ENCODE data around the gene SGCA. TPM values are rescaled to one million over a fixed set of nuclear protein-coding genes. Genes with fewer than 3 reads are reported as not detected.
A peak's percentile ranks its signal among the peaks of the same experiment; 100 is the strongest.

Gene SGCA
- total and polyA plus RNA-seq, 9 of the 15 experiments (the other 6 are each of a cell fraction or from before 2014, with no cell fraction given): not detected

GRCh38 chr17:50212121-50212843, 46.5 kb downstream of the SGCA start (continued):
- TF ChIP-seq CTCF (IDR thresholded peaks at IDR 0.05 in 2 of 3, conservative IDR thresholded peaks at IDR 0.05 in 1 of 3; ENCODE audit: insufficient read depth in 2 of 3, low read depth in 1 of 3, low read length in 3 of 3) (no peak), ATF1 (CRISPR knock-in tag; IDR thresholded peaks at IDR 0.05) (no peak), ATF1 (tag; IDR thresholded peaks at IDR 0.05) (peak; percentile 56), FOSL1 (tag; conservative IDR thresholded peaks at IDR 0.05) (no peak), RREB1 (CRISPR knock-in tag; IDR thresholded peaks at IDR 0.05) (no peak), ARID3A (IDR thresholded peaks at IDR 0.05; ENCODE audit: borderline replicate concordance, low read depth, low read length) (no peak), NCOA6 (IDR thresholded peaks at IDR 0.05) (no peak), SRSF3 (IDR thresholded peaks at IDR 0.05; ENCODE audit: insufficient read depth, low read length) (no peak), CCAR2 (IDR thresholded peaks at IDR 0.05; ENCODE audit: low read depth, low read length) (no peak), GABPB1 (CRISPR knock-in tag; IDR thresholded peaks at IDR 0.05) (no peak), ZFPM2 (CRISPR knock-in tag; IDR thresholded peaks at IDR 0.05) (no peak), DNMT1 (IDR thresholded peaks at IDR 0.05) (no peak), ZFP30 (CRISPR knock-in tag; IDR thresholded peaks at IDR 0.05; ENCODE audit: borderline replicate concordance) (no peak), RFX7 (CRISPR knock-in tag; IDR thresholded peaks at IDR 0.05) (no peak), TCF7L2 (IDR thresholded peaks at IDR 0.05; ENCODE audit: low read depth, low read length) (no peak), MXD1 (CRISPR knock-in tag; IDR thresholded peaks at IDR 0.05; ENCODE audit: borderline replicate concordance, poor library complexity, severe bottlenecking) (no peak), TGIF2 (CRISPR knock-in tag; IDR thresholded peaks at IDR 0.05) (no peak), ZNF668 (CRISPR knock-in tag; IDR thresholded peaks at IDR 0.05) (no peak), PRPF4 (IDR thresholded peaks at IDR 0.05; ENCODE audit: insufficient read depth, low read depth, low read length, poor library complexity, severe bottlenecking) (no peak)
